ENCODE measurements around the gene MTNR1A.
"Not testable (repeated sequence)": the region's sequence is repeated elsewhere in the genome, so short reads cannot be mapped to it uniquely, and the experiment has no call there.

The MTNR1A gene

GRCh38 chr4:186561748-186562147 is 6.4 kb upstream of the MTNR1A start:
- no peak for DNase-seq (ENCODE audit: low read depth in 2 of 2)

GRCh38 chr4:186560647-186561046 is 5.3 kb upstream of the MTNR1A start:
- DNase-seq (ENCODE audit: low read depth in 2 of 2) = no peak

- DNase-seq (ENCODE audit: low read depth in 2 of 2) = no peak
These were observed 2.1 kb upstream of the MTNR1A start for GRCh38 chr4:186557486-186557885.

GRCh38 chr4:186557061-186557460 is 1.7 kb upstream of the MTNR1A start:
- no peak for DNase-seq (ENCODE audit: low read depth in 2 of 2)

GRCh38 chr4:186554539-186554913 is 841 bp downstream of the MTNR1A start:
- DNase-seq (ENCODE audit: low read depth in 2 of 2) = no peak

GRCh38 chr4:186553717-186554116 is 1.6 kb downstream of the MTNR1A start:
- no peak for DNase-seq (ENCODE audit: low read depth in 2 of 2)

- DNase-seq (ENCODE audit: low read depth in 2 of 2) = no peak
These were observed 3.5 kb downstream of the MTNR1A start for GRCh38 chr4:186551849-186552248.

GRCh38 chr4:186545436-186545835 is 9.9 kb downstream of the MTNR1A start:
- DNase-seq (ENCODE audit: low read depth in 2 of 2) = no peak

- no peak for DNase-seq (ENCODE audit: low read depth in 2 of 2)
These were observed 12.2 kb downstream of the MTNR1A start for GRCh38 chr4:186543206-186543605.

GRCh38 chr4:186541801-186542200 is 13.6 kb downstream of the MTNR1A start:
- no peak for DNase-seq (ENCODE audit: low read depth in 2 of 2)

- DNase-seq (ENCODE audit: low read depth in 2 of 2) = no peak
These were observed 17.4 kb downstream of the MTNR1A start for GRCh38 chr4:186537843-186538521.

GRCh38 chr4:186536285-186536684 is 19.1 kb downstream of the MTNR1A start:
- DNase-seq (ENCODE audit: low read depth in 2 of 2) = no peak

- DNase-seq (ENCODE audit: low read depth in 2 of 2) = no peak
These were observed 21.3 kb downstream of the MTNR1A start for GRCh38 chr4:186534056-186534455.

GRCh38 chr4:186523927-186524326 is 31.4 kb downstream of the MTNR1A start:
- DNase-seq (ENCODE audit: low read depth in 2 of 2) = not testable (repeated sequence)

GRCh38 chr4:186516287-186516686 is 39.1 kb downstream of the MTNR1A start:
- DNase-seq (ENCODE audit: low read depth in 2 of 2) = no peak

GRCh38 chr4:186514271-186514950 is 41.0 kb downstream of the MTNR1A start:
- DNase-seq (ENCODE audit: low read depth in 2 of 2) = no peak

- not testable (repeated sequence) for DNase-seq (ENCODE audit: low read depth in 2 of 2)
These were observed 50.6 kb downstream of the MTNR1A start for GRCh38 chr4:186504771-186505170.

GRCh38 chr4:186502231-186502630 is 53.1 kb downstream of the MTNR1A start:
- DNase-seq (ENCODE audit: low read depth in 2 of 2) = no peak

- DNase-seq (ENCODE audit: low read depth in 2 of 2) = no peak
These were observed 53.8 kb downstream of the MTNR1A start for GRCh38 chr4:186501554-186501953.

- DNase-seq (ENCODE audit: low read depth in 2 of 2) = no peak
These were observed 54.6 kb downstream of the MTNR1A start for GRCh38 chr4:186500721-186501304.

- no peak for DNase-seq (ENCODE audit: low read depth in 2 of 2)
These were observed 55.9 kb downstream of the MTNR1A start for GRCh38 chr4:186499467-186499866.

GRCh38 chr4:186497043-186497442 is 58.3 kb downstream of the MTNR1A start:
- DNase-seq (ENCODE audit: low read depth in 2 of 2) = no peak

- no peak for DNase-seq (ENCODE audit: low read depth in 2 of 2)
These were observed 60.9 kb downstream of the MTNR1A start for GRCh38 chr4:186494496-186494895.

Measured in activated CD8-positive, alpha-beta memory T cell treated with anti-CD3 and anti-CD28 coated beads for 4 hours (primary cell).